T-helper 1 cell treated with Interleukin-12 subunit alpha and Interleukin-12 subunit beta and Interleukin-4 antibody, amounts not matched to agents 30 μg/mL and 1 μg/mL, for 36 hours (primary cell): ENCODE results near the gene ZFR2.

Experiments used
- H3K27ac Mint-ChIP-seq: one replicate; pipeline ENCODE4 v1.8.0; 2021; ENCODE audit warnings: mild to moderate bottlenecking, mixed read lengths
- H3K27me3 Mint-ChIP-seq: one replicate; pipeline ENCODE4 v1.8.0; 2021; ENCODE audit warnings: low read depth, mixed read lengths
- H3K36me3 Mint-ChIP-seq: one replicate; pipeline ENCODE4 v1.8.0; 2021; ENCODE audit warnings: low read depth, mixed read lengths
- H3K4me1 Mint-ChIP-seq: one replicate; pipeline ENCODE4 v1.8.0; 2021; ENCODE audit warnings: low read depth, mixed read lengths
- H3K4me3 Mint-ChIP-seq: one replicate; pipeline ENCODE4 v1.8.0; 2021; ENCODE audit warnings: mild to moderate bottlenecking, moderate library complexity, mixed read lengths
- H3K9me3 Mint-ChIP-seq: one replicate; pipeline ENCODE4 v1.8.0; 2021; ENCODE audit warnings: mixed read lengths

Gene ZFR2

DNA sequence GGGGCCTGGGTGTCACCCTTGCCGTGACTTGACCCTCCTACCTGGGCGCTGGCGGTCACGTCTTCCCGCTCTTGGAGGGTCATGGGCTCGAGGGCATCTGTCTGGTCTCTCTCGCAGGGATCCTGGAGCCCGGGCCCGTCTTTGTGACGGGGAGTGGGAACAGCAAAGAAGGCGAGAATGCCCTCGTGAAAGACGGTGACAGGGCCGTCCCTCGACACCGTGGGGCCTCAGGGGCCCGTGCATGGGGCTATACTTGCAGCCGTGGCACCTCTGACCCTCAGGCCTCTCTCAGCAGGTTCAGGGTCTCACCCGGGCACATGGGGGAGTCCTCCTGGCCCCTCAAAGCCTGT lies 61.7 kb downstream of the ZFR2 start:
- H3K36me3 Mint-ChIP-seq, result no peaks in the 10 kb centered on the region
- peaks cover 4% of the 10 kb centered on the region for H3K9me3 Mint-ChIP-seq
- H3K4me1 Mint-ChIP-seq, result peaks cover under 1% of the 10 kb centered on the region
- no peak overlapping the region for H3K4me3 Mint-ChIP-seq
- H3K27ac Mint-ChIP-seq, result no peak overlapping the region
- no peaks in the 10 kb centered on the region for H3K27me3 Mint-ChIP-seq

GRCh38 chr19:3805859-3806258 lies 63.0 kb downstream of the ZFR2 start:
- H3K4me1 Mint-ChIP-seq, result peaks cover 2% of the 10 kb centered on the region
- H3K4me3 Mint-ChIP-seq, result no peak overlapping the region
- no peaks in the 10 kb centered on the region for H3K27me3 Mint-ChIP-seq
- H3K9me3 Mint-ChIP-seq, result peaks cover 4% of the 10 kb centered on the region
- H3K27ac Mint-ChIP-seq, result no peak overlapping the region
- no peaks in the 10 kb centered on the region for H3K36me3 Mint-ChIP-seq

- no peak overlapping the region for H3K4me3 Mint-ChIP-seq
- peaks cover 4% of the 10 kb centered on the region for H3K4me1 Mint-ChIP-seq
Measured at GRCh38 chr19:3804429-3804828, 64.4 kb downstream of the ZFR2 start.

DNA sequence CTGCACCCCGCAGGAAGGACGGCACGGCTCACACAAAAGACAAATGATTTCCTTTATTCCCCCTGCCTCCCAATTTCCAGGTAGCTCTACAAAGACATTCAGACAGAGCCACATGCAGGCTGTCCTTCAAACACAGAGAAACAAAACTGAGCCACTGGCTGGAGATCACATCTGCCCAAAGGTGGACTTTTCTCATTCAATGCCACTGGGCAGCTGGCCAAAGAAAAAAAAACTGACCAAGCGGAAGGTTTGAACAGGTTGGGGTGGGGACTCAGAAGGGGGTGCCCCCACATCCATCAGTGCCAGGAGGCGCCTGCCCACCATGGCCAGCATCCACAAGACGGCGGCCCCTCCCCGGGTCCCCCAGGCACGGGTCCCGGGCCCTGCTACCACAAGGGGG lies 64.9 kb downstream of the ZFR2 start:
- Mint-ChIP-seq H3K4me3 (no peak overlapping the region), H3K9me3 (peaks cover 4% of the 10 kb centered on the region), H3K4me1 (peaks cover 7% of the 10 kb centered on the region), H3K27ac (no peak overlapping the region), H3K27me3 (peaks cover 4% of the 10 kb centered on the region), H3K36me3 (no peaks in the 10 kb centered on the region)

More at GRCh38 chr19:3804429-3804828, 64.4 kb downstream of the ZFR2 start:
- Mint-ChIP-seq H3K36me3 (no peaks in the 10 kb centered on the region), H3K27ac (no peak overlapping the region), H3K9me3 (peaks cover 4% of the 10 kb centered on the region), H3K27me3 (peaks cover 4% of the 10 kb centered on the region)

GRCh38 chr19:3803114-3803888 lies 65.5 kb downstream of the ZFR2 start:
- Mint-ChIP-seq H3K4me3 (no peak overlapping the region), H3K27ac (no peak overlapping the region), H3K4me1 (peaks cover 7% of the 10 kb centered on the region), H3K36me3 (no peaks in the 10 kb centered on the region), H3K9me3 (peaks cover 4% of the 10 kb centered on the region), H3K27me3 (peaks cover 4% of the 10 kb centered on the region)

DNA sequence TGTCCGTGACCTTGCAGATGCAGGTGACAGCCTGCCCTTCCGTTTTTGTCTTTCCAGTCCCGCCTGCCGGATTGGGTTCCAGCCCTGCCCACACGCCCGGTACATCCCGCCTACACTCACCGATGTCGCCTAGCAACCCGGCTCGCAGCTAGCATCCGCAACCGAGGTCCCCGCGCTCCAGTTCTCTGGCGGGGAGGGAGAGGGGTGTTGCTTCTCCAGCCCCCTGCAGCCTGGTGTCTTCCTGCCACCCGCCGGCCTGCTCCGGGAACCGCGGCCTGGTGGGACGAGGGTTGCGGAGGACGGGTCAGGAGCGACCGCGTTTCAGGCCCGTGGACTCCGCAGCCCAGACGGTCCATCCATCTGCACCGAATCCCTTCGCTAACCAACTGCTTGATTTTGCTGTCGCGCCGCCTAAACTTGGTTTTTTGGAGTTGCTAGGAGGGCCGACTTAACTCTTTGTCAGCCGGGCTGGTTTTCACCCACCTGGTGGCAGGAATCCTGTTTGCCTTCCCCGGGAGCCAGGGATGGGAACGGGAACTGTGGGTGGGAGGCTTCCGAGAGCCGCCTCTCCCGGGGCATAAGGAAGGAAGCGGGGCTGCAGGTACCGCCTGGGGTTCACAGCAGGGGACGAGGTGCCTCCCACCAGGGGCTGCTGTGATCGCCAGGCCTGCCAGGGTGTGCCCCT lies 67.3 kb downstream of the ZFR2 start:
- Mint-ChIP-seq H3K4me1 (peaks cover 10% of the 10 kb centered on the region), H3K4me3 (peak overlapping the region; percentile 36), H3K27ac (peak overlapping the region; percentile 27), H3K9me3 (peaks cover 9% of the 10 kb centered on the region), H3K27me3 (peaks cover 4% of the 10 kb centered on the region), H3K36me3 (peaks cover 7% of the 10 kb centered on the region)

- Mint-ChIP-seq H3K36me3 (peaks cover 9% of the 10 kb centered on the region), H3K4me3 (peak overlapping the region; percentile 36), H3K27ac (no peak overlapping the region), H3K4me1 (peaks cover 10% of the 10 kb centered on the region), H3K27me3 (peaks cover 4% of the 10 kb centered on the region), H3K9me3 (peaks cover 14% of the 10 kb centered on the region)
Measured at GRCh38 chr19:3800996-3801395, 67.8 kb downstream of the ZFR2 start.

- H3K27me3 Mint-ChIP-seq, result peaks cover 4% of the 10 kb centered on the region
Measured at GRCh38 chr19:3798137-3798536, 70.7 kb downstream of the ZFR2 start.

GRCh38 chr19:3796358-3796757 lies 72.5 kb downstream of the ZFR2 start:
- Mint-ChIP-seq H3K4me3 (no peak overlapping the region), H3K4me1 (peaks cover 10% of the 10 kb centered on the region)

More at GRCh38 chr19:3798137-3798536, 70.7 kb downstream of the ZFR2 start:
- Mint-ChIP-seq H3K9me3 (peaks cover 17% of the 10 kb centered on the region), H3K4me3 (peak overlapping the region; percentile 58), H3K27ac (peak overlapping the region; percentile 75), H3K4me1 (peaks cover 10% of the 10 kb centered on the region), H3K36me3 (peaks cover 9% of the 10 kb centered on the region)

DNA sequence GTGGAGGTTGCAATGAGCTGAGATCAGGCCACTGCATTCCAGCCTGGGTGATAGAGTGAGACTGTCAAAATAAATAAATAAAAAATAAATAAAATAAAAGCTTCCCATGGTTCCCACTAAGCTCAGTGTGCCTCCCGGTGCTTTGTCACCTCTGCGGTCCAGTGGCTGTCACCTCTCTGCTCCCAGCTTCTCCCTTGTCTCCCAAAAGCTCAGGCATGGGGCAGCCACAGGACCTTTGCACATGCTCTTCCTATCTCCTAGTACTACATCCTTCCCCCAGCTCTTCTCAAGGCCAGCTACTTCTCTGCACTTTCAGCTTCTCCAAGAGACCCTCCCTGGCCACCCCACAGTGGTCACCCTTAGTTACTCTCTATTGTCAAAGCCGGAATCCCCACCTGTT lies 75.0 kb downstream of the ZFR2 start:
- Mint-ChIP-seq H3K4me3 (no peak overlapping the region), H3K27me3 (peaks cover 16% of the 10 kb centered on the region), H3K4me1 (peaks cover 6% of the 10 kb centered on the region), H3K9me3 (peaks cover 20% of the 10 kb centered on the region), H3K36me3 (peaks cover 9% of the 10 kb centered on the region), H3K27ac (no peak overlapping the region)

More at GRCh38 chr19:3796358-3796757, 72.5 kb downstream of the ZFR2 start:
- Mint-ChIP-seq H3K27me3 (peaks cover 4% of the 10 kb centered on the region), H3K27ac (no peak overlapping the region), H3K36me3 (peaks cover 9% of the 10 kb centered on the region), H3K9me3 (peaks cover 20% of the 10 kb centered on the region)

GRCh38 chr19:3792114-3792513 lies 76.7 kb downstream of the ZFR2 start:
- Mint-ChIP-seq H3K4me1 (peaks cover 2% of the 10 kb centered on the region), H3K9me3 (peaks cover 16% of the 10 kb centered on the region), H3K27ac (no peak overlapping the region), H3K27me3 (peaks cover 21% of the 10 kb centered on the region), H3K4me3 (no peak overlapping the region), H3K36me3 (peaks cover 6% of the 10 kb centered on the region)

DNA sequence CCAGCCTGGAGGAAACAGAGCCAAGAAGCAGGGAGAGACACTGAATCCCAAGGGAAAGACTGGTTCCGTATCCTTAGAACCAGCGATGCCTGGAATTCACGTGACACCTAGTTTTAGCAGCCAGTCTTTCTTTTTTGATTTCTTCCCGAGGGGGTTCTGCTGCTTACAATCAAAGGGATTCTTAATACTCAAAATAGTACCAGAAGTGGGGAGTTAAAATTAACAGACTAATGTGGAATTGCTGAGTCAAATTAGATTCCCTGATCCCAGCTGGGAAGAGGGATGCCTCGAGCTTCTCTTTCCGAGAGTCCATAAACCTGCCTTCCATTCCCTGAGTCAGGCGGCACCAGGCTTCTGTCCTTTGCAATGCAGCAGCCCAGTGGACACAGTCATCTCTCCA lies 77.9 kb downstream of the ZFR2 start:
- peaks cover 7% of the 10 kb centered on the region for H3K9me3 Mint-ChIP-seq
- no peak overlapping the region for H3K4me3 Mint-ChIP-seq
- peaks cover 26% of the 10 kb centered on the region for H3K27me3 Mint-ChIP-seq
- no peak overlapping the region for H3K27ac Mint-ChIP-seq
- H3K36me3 Mint-ChIP-seq, result no peaks in the 10 kb centered on the region
- peaks cover 2% of the 10 kb centered on the region for H3K4me1 Mint-ChIP-seq

GRCh38 chr19:3790209-3790734 lies 78.6 kb downstream of the ZFR2 start:
- peaks cover 26% of the 10 kb centered on the region for H3K27me3 Mint-ChIP-seq
- peaks cover 7% of the 10 kb centered on the region for H3K9me3 Mint-ChIP-seq
- no peaks in the 10 kb centered on the region for H3K36me3 Mint-ChIP-seq
- peaks cover 2% of the 10 kb centered on the region for H3K4me1 Mint-ChIP-seq
- no peak overlapping the region for H3K4me3 Mint-ChIP-seq
- no peak overlapping the region for H3K27ac Mint-ChIP-seq

GRCh38 chr19:3788996-3789778 lies 79.7 kb downstream of the ZFR2 start:
- H3K27me3 Mint-ChIP-seq, result peaks cover 34% of the 10 kb centered on the region
- H3K27ac Mint-ChIP-seq, result no peak overlapping the region
- H3K4me3 Mint-ChIP-seq, result peak overlapping the region; percentile 25

More at GRCh38 chr19:3788996-3789778, 79.7 kb downstream of the ZFR2 start:
- Mint-ChIP-seq H3K9me3 (peaks cover 7% of the 10 kb centered on the region), H3K4me1 (peaks cover 5% of the 10 kb centered on the region), H3K36me3 (no peaks in the 10 kb centered on the region)
